ENCODE results near the gene CEP44. TPM values are rescaled to one million over a fixed set of nuclear protein-coding genes. Genes with fewer than 3 reads are reported as not detected.

Gene CEP44
- total RNA-seq = 19.9 and 21.5 TPM in 2 replicates

GRCh38 chr4:174283507-174284471 lies at the start of gene CEP44, which contains the start of gene FBXO8:
CEP44 (plus strand) TSS chr4:174283911; CDS start chr4:174299122, 15,211 bp downstream.
FBXO8 (minus strand) TSS chr4:174283667; CDS start chr4:174263092, 20,575 bp downstream.

Other genes with a start within 250 kb of the CEP44 start
- 23.6 and 33.7 TPM in 2 replicates for gene FBXO8, start 244 bp upstream of the CEP44 start, total RNA-seq
- 4.1 and 5.1 TPM in 2 replicates for gene HPGD, start 238.6 kb downstream of the CEP44 start, total RNA-seq